Measurements from ENCODE around the gene ARIH1.

DNA sequence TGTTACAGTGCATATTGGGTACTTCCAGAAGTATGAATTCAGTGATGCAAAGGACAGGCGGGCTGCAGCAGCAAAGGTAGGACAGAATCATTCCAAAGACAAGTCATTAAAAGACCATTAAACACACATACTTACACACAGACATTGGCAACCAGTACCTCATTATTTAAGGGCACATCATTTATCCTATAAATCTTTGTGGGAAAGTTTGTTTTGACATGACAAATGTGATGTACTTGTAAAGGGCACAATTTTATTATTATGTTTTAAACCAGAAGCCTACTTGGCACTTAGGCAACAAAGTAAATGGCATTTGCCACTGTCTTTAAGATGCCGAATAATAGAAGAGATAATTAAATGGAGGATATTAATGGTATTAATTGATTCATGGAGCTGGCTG lies 22.7 kb downstream of the ARIH1 start:
- TF ChIP-seq, protein P1, sequence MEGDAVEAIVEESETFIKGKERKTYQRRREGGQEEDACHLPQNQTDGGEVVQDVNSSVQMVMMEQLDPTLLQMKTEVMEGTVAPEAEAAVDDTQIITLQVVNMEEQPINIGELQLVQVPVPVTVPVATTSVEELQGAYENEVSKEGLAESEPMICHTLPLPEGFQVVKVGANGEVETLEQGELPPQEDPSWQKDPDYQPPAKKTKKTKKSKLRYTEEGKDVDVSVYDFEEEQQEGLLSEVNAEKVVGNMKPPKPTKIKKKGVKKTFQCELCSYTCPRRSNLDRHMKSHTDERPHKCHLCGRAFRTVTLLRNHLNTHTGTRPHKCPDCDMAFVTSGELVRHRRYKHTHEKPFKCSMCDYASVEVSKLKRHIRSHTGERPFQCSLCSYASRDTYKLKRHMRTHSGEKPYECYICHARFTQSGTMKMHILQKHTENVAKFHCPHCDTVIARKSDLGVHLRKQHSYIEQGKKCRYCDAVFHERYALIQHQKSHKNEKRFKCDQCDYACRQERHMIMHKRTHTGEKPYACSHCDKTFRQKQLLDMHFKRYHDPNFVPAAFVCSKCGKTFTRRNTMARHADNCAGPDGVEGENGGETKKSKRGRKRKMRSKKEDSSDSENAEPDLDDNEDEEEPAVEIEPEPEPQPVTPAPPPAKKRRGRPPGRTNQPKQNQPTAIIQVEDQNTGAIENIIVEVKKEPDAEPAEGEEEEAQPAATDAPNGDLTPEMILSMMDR (IDR thresholded peaks at IDR 0.05): no peak
- TF ChIP-seq POLR2AphosphoS5 (IDR thresholded peaks at IDR 0.05; ENCODE audit: low read depth, low read length) (no peak), SIN3A (IDR thresholded peaks at IDR 0.05; ENCODE audit: borderline replicate concordance, insufficient read depth, low read depth, low read length) (no peak)
- TF ChIP-seq, protein P2, sequence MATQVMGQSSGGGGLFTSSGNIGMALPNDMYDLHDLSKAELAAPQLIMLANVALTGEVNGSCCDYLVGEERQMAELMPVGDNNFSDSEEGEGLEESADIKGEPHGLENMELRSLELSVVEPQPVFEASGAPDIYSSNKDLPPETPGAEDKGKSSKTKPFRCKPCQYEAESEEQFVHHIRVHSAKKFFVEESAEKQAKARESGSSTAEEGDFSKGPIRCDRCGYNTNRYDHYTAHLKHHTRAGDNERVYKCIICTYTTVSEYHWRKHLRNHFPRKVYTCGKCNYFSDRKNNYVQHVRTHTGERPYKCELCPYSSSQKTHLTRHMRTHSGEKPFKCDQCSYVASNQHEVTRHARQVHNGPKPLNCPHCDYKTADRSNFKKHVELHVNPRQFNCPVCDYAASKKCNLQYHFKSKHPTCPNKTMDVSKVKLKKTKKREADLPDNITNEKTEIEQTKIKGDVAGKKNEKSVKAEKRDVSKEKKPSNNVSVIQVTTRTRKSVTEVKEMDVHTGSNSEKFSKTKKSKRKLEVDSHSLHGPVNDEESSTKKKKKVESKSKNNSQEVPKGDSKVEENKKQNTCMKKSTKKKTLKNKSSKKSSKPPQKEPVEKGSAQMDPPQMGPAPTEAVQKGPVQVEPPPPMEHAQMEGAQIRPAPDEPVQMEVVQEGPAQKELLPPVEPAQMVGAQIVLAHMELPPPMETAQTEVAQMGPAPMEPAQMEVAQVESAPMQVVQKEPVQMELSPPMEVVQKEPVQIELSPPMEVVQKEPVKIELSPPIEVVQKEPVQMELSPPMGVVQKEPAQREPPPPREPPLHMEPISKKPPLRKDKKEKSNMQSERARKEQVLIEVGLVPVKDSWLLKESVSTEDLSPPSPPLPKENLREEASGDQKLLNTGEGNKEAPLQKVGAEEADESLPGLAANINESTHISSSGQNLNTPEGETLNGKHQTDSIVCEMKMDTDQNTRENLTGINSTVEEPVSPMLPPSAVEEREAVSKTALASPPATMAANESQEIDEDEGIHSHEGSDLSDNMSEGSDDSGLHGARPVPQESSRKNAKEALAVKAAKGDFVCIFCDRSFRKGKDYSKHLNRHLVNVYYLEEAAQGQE (IDR thresholded peaks at IDR 0.05; ENCODE audit: insufficient read depth in 1 of 2, low read depth in 2 of 2, low read length in 1 of 2): no peak

All from Panc1 (cell line).